ENCODE results near the gene TAS2R31. TPM values are rescaled to one million over a fixed set of nuclear protein-coding genes. Genes with fewer than 3 reads are reported as not detected.

Gene TAS2R31
- polyA plus RNA-seq, 1 donor (not counting 4 experiments of a cell fraction or from before 2014, with no cell fraction given): 0.28 TPM

GRCh38 chr12:10989107-10989506, 42.1 kb downstream of the TAS2R31 start:
- no peaks in the 10 kb centered on the region for H3K9me3 ChIP-seq (ENCODE audit: control insufficient read depth, low read depth, low read length)
- no peak for FAIRE-seq

GRCh38 chr12:10986812-10987211, 44.4 kb downstream of the TAS2R31 start, which contains the start of gene TAS2R50:
TSS of gene TAS2R50 (minus strand) at chr12:10986912. CDS start at chr12:10986860, 52 bp downstream.
- Histone ChIP-seq H3K36me3 (ENCODE audit: control insufficient read depth in 2 of 2, extremely low read depth in 1 of 2, insufficient read depth in 2 of 2, low read length in 2 of 2) (no peaks in the 10 kb centered on the region), H3K27ac (ENCODE audit: control insufficient read depth, insufficient read depth, low read length) (no peak within 1 kb of the TSS), H3K79me2 (ENCODE audit: control insufficient read depth, insufficient read depth, low read length) (no peaks in the 10 kb centered on the region), H3K9me3 (ENCODE audit: control insufficient read depth, low read depth, low read length) (no peaks in the 10 kb centered on the region), H3K27me3 (ENCODE audit: control insufficient read depth, extremely low read depth, insufficient read depth, low read length) (no peaks in the 10 kb centered on the region), H4K20me1 (ENCODE audit: control insufficient read depth, extremely low read depth, insufficient read depth, low read length) (no peaks in the 10 kb centered on the region), H3K9ac (ENCODE audit: control insufficient read depth, extremely low read depth, insufficient read depth, low read length) (no peak within 1 kb of the TSS), H3K4me1 (ENCODE audit: control insufficient read depth, extremely low read depth, insufficient read depth, low read length) (no peaks in the 10 kb centered on the region), H3K4me3 (ENCODE audit: control insufficient read depth in 2 of 3, extremely low read depth in 1 of 3, insufficient read depth in 2 of 3, low read depth in 1 of 3, low read length in 3 of 3) (no peak within 1 kb of the TSS), H2AFZ (ENCODE audit: control insufficient read depth, low read length) (no peak within 1 kb of the TSS), H3K9me1 (ENCODE audit: control insufficient read depth, extremely low read depth, insufficient read depth, low read length) (no peaks in the 10 kb centered on the region), H3K4me2 (ENCODE audit: control insufficient read depth, extremely low read depth, insufficient read depth, low read depth, low read length) (no peak within 1 kb of the TSS)
- dilution Hi-C loops (cut with MboI; ENCODE audit: extremely low pct_ligation_motif_present, low sequenced_read_pairs): no loop called here
- DNase-seq (ENCODE audit: low read depth, low spot score) (no peak), FAIRE-seq (no peak)
- TF ChIP-seq CTCF (optimal IDR thresholded peaks at IDR 0.05 in 1 of 3, IDR thresholded peaks at IDR 0.05 in 1 of 3, conservative IDR thresholded peaks at IDR 0.05 in 1 of 3; ENCODE audit: extremely low read depth in 1 of 3, insufficient read depth in 2 of 3, low read length in 3 of 3) (no peak), EZH2 (IDR thresholded peaks at IDR 0.05; ENCODE audit: low read length) (no peak)

More at GRCh38 chr12:10989107-10989506, 42.1 kb downstream of the TAS2R31 start:
- Histone ChIP-seq H3K9me1 (ENCODE audit: control insufficient read depth, extremely low read depth, insufficient read depth, low read length) (no peaks in the 10 kb centered on the region), H3K4me2 (ENCODE audit: control insufficient read depth, extremely low read depth, insufficient read depth, low read depth, low read length) (no peak overlapping the region), H3K9ac (ENCODE audit: control insufficient read depth, extremely low read depth, insufficient read depth, low read length) (no peak overlapping the region), H3K36me3 (ENCODE audit: control insufficient read depth in 2 of 2, extremely low read depth in 1 of 2, insufficient read depth in 2 of 2, low read length in 2 of 2) (no peaks in the 10 kb centered on the region), H4K20me1 (ENCODE audit: control insufficient read depth, extremely low read depth, insufficient read depth, low read length) (no peaks in the 10 kb centered on the region), H2AFZ (ENCODE audit: control insufficient read depth, low read length) (no peak overlapping the region), H3K27ac (ENCODE audit: control insufficient read depth, insufficient read depth, low read length) (no peak overlapping the region), H3K4me3 (ENCODE audit: control insufficient read depth in 2 of 3, extremely low read depth in 1 of 3, insufficient read depth in 2 of 3, low read depth in 1 of 3, low read length in 3 of 3) (no peak overlapping the region), H3K79me2 (ENCODE audit: control insufficient read depth, insufficient read depth, low read length) (no peaks in the 10 kb centered on the region), H3K27me3 (ENCODE audit: control insufficient read depth, extremely low read depth, insufficient read depth, low read length) (no peaks in the 10 kb centered on the region), H3K4me1 (ENCODE audit: control insufficient read depth, extremely low read depth, insufficient read depth, low read length) (no peaks in the 10 kb centered on the region)
- DNase-seq (ENCODE audit: low read depth, low spot score): no peak
- dilution Hi-C loops (cut with MboI; ENCODE audit: extremely low pct_ligation_motif_present, low sequenced_read_pairs): no loop called here
- TF ChIP-seq CTCF (optimal IDR thresholded peaks at IDR 0.05 in 1 of 3, IDR thresholded peaks at IDR 0.05 in 1 of 3, conservative IDR thresholded peaks at IDR 0.05 in 1 of 3; ENCODE audit: extremely low read depth in 1 of 3, insufficient read depth in 2 of 3, low read length in 3 of 3) (no peak), EZH2 (IDR thresholded peaks at IDR 0.05; ENCODE audit: low read length) (no peak)
